ENCODE data around the gene CHD2.
"Not testable (repeated sequence)": the region's sequence is repeated elsewhere in the genome, so short reads cannot be mapped to it uniquely, and the experiment has no call there.

DNA sequence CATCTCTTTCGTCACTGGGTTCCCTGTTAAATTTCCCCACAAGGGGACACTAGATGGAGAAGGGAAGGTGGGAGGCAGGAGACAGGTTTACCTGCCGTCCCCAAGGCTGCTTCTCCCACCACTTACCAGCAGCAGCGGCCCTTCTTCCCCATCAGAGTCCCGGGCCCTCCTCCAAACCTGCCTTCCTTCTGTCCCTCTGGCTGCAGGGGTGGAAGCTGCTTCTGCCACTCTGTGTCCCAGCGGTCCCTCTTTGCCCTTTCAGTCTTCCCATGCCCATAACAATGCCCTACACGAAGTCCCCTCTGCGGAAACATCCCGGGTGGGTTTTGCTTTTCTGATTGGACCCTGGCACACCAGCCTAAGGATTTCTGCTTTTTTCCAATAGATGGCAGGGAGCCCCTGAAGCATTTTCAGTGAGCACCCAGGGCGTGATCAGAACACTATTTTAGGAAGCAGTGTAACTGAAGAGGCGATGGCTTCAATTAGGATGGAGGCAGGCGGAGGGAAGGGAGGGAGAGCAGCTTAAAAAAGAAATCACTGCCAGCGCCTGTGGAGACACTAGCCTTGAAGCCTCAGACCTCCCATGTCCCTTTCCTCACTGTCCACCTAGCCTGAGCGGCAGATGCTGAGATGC, 162.6 kb downstream of the CHD2 start:
- TF ChIP-seq, protein P1, sequence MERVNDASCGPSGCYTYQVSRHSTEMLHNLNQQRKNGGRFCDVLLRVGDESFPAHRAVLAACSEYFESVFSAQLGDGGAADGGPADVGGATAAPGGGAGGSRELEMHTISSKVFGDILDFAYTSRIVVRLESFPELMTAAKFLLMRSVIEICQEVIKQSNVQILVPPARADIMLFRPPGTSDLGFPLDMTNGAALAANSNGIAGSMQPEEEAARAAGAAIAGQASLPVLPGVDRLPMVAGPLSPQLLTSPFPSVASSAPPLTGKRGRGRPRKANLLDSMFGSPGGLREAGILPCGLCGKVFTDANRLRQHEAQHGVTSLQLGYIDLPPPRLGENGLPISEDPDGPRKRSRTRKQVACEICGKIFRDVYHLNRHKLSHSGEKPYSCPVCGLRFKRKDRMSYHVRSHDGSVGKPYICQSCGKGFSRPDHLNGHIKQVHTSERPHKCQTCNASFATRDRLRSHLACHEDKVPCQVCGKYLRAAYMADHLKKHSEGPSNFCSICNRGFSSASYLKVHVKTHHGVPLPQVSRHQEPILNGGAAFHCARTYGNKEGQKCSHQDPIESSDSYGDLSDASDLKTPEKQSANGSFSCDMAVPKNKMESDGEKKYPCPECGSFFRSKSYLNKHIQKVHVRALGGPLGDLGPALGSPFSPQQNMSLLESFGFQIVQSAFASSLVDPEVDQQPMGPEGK (CRISPR knock-in tag; IDR thresholded peaks at IDR 0.05; ENCODE audit: borderline replicate concordance) = not testable (repeated sequence)
- TF ChIP-seq, protein P2, sequence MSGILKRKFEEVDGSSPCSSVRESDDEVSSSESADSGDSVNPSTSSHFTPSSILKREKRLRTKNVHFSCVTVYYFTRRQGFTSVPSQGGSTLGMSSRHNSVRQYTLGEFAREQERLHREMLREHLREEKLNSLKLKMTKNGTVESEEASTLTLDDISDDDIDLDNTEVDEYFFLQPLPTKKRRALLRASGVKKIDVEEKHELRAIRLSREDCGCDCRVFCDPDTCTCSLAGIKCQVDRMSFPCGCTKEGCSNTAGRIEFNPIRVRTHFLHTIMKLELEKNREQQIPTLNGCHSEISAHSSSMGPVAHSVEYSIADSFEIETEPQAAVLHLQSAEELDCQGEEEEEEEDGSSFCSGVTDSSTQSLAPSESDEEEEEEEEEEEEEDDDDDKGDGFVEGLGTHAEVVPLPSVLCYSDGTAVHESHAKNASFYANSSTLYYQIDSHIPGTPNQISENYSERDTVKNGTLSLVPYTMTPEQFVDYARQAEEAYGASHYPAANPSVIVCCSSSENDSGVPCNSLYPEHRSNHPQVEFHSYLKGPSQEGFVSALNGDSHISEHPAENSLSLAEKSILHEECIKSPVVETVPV (CRISPR knock-in tag; IDR thresholded peaks at IDR 0.05) = not testable (repeated sequence)
- TF ChIP-seq ZNF70 (CRISPR knock-in tag; IDR thresholded peaks at IDR 0.05) = not testable (repeated sequence)
